Astrocyte of the spinal cord (primary cell): ENCODE results near the gene GSPT1.

ENCODE experiments used
- DNase-seq: peaks from one replicate; pipeline ENCODE4 v3.0.0; 2011; ENCODE audit warnings: low read depth, low spot score
- H3K4me3 ChIP-seq: 2 replicates; pipeline ENCODE4 v1.5.1; 2011; ENCODE audit warnings: low read depth, mild to moderate bottlenecking, low read length, moderate library complexity
- CTCF ChIP-seq: IDR thresholded peaks from 2 replicates; pipeline ENCODE4 v1.5.1; 2012; ENCODE audit warnings: low read depth, mild to moderate bottlenecking, low read length, inconsistent platforms
- in situ Hi-C: cut with HindIII; loops from 2 replicates; pipeline ENCODE4 v1.10.0; 2017; ENCODE audit warnings: low sequenced_read_pairs

Gene GSPT1

GRCh38 chr16:11857161-11857560 is 58.6 kb downstream of the GSPT1 start:
- no peak for TF ChIP-seq CTCF
- peak; percentile 34 for DNase-seq
- H3K4me3 ChIP-seq: no peak overlapping the region
- in situ Hi-C loops: no loop called here

GRCh38 chr16:11852092-11852809 is 63.5 kb downstream of the GSPT1 start:
- in situ Hi-C loops: no loop called here
- no peak for DNase-seq
- peak overlapping the region; percentile 69 for H3K4me3 ChIP-seq
- no peak for TF ChIP-seq CTCF

- no peak for TF ChIP-seq CTCF
- in situ Hi-C loops: no loop called here
- peak; percentile 95 for DNase-seq
- peak within 1 kb of the TSS; percentile 69 for H3K4me3 ChIP-seq
Measured at GRCh38 chr16:11851294-11852091, 64.3 kb downstream of the GSPT1 start, which contains the start of gene RSL1D1. TSS of gene RSL1D1 (minus strand) at chr16:11851542. CDS start at chr16:11851512, 30 bp downstream.

- in situ Hi-C loops: no loop called here
- no peak for DNase-seq
- no peak overlapping the region for H3K4me3 ChIP-seq
- no peak for TF ChIP-seq CTCF
Measured at GRCh38 chr16:11848842-11849241, 66.9 kb downstream of the GSPT1 start.

GRCh38 chr16:11844499-11844898 is 71.3 kb downstream of the GSPT1 start:
- TF ChIP-seq CTCF: no peak
- DNase-seq: no peak
- H3K4me3 ChIP-seq: no peak overlapping the region
- in situ Hi-C loops: no loop called here

GRCh38 chr16:11843861-11844260 is 71.9 kb downstream of the GSPT1 start:
- DNase-seq: no peak
- no peak overlapping the region for H3K4me3 ChIP-seq
- TF ChIP-seq CTCF: no peak
- in situ Hi-C loops: no loop called here
